ENCODE measurements around the gene DNAJC9. TPM values are rescaled to one million over a fixed set of nuclear protein-coding genes. Genes with fewer than 3 reads are reported as not detected.
"Not testable (repeated sequence)": the region's sequence is repeated elsewhere in the genome, so short reads cannot be mapped to it uniquely, and the experiment has no call there.

DNAJC9 gene
- total and polyA plus RNA-seq, 2 experiments from 2014 or later = 19.8 to 21.1 TPM

DNA sequence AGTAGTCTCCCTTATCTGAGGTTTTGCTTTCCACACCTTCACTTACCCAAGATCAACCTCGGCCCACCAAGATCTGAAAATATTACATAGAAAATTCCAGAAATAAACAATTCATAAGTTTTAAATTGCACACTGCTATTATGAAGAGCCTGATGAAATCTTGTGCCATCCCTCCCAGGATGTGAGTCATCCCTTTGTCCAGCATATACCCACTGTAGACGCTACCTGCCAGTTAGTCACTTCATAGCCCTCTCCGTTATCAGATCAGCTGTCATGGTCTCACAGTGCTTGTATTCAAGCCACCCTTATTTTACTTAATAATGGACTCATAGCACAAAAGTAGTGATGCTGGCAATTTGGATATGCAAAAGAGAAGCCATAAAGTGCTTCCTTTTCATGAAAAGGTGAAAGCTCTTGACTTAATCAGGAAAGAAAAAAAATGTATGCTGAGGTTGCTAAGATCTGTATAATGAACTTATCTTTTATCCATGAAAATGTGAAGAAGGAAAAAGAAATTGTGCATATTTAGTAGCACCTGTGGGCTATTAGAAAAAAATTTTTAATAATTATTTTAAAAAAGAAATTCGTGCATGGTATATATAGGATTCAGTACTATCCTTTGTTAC is 15.2 kb upstream of the DNAJC9 start:
- H3K27me3 ChIP-seq (replicated peaks; ENCODE audit: insufficient read depth) = no peaks in the 10 kb centered on the region
- no peaks in the 10 kb centered on the region for H3K9me2 ChIP-seq (ENCODE audit: insufficient read depth)
- H4K20me1 ChIP-seq (ENCODE audit: insufficient read depth) = no peaks in the 10 kb centered on the region
- H3K27ac ChIP-seq = peak overlapping the region; percentile 53
- H3K36me3 ChIP-seq (ENCODE audit: low read depth) = no peaks in the 10 kb centered on the region
- TF ChIP-seq EZH2phosphoT487 (IDR thresholded peaks at IDR 0.05; ENCODE audit: insufficient read depth, low read depth) (no peak), EZH2 (IDR thresholded peaks at IDR 0.05; ENCODE audit: insufficient read depth, poor library complexity, severe bottlenecking) (no peak)
- H3K9ac ChIP-seq = peak overlapping the region; percentile 35
- peak overlapping the region; percentile 72 for H3K4me2 ChIP-seq (ENCODE audit: unreplicated experiment)
- no peak overlapping the region for H3K4me3 ChIP-seq
- H3K9me3 ChIP-seq (ENCODE audit: low read depth) = no peaks in the 10 kb centered on the region
- WGBS, 2 experiments (ENCODE audit: low coverage in 1 of 2, low lambda C conversion rate in 2 of 2, missing lambda C conversion rate in 2 of 2) = 42 to 50% methylated on average over 4 of the region's 4 CpGs
- no peaks in the 10 kb centered on the region for H3K79me2 ChIP-seq (ENCODE audit: insufficient read depth)
- H3K4me1 ChIP-seq (ENCODE audit: insufficient read depth) = peaks cover 7% of the 10 kb centered on the region
- in situ Hi-C loops (cut with MboI) = no loop called here
- peak; percentile 84 for DNase-seq
- peak overlapping the region; percentile 33; the same call in 1 of the 2 replicates for H2AFZ ChIP-seq
- H3F3A ChIP-seq (ENCODE audit: insufficient read depth) = 0 out of 2 replicates have a peak, but pooled peaks cover 5% of the 10 kb centered on the region

DNA sequence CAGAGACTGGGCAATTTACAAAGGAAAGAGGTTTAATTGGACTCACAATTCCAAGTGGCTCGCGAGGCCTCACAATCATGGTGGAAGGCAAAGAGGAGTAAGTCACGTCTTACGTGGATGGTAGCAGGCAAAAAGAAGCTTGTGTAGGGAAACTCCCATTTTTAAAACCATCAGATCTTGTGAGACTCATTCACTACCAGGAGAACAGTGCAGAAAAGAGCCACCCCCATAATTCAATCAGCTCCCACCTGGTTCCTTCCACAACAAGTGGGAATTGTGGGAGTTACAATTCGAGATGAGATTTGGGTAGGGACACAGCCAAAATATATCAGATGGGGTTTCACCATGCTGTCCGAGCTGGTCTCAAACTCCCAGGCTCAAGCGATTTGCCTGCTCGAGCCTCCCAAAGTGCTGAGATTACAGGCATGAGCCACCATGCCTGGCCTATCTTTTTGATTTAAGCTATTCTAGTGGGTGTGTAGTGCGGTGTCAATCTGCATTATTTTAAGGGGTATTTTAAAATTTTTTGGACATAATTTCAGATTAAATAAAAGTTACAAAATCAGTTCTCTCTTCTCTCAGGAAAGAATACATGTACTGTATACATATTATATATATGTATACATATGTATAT is 14.4 kb upstream of the DNAJC9 start:
- Histone ChIP-seq H3K36me3 (ENCODE audit: low read depth) (no peaks in the 10 kb centered on the region), H3K4me2 (ENCODE audit: unreplicated experiment) (peak overlapping the region; percentile 72), H3K9me3 (ENCODE audit: low read depth) (no peaks in the 10 kb centered on the region), H2AFZ (no peak overlapping the region), H3K27me3 (replicated peaks; ENCODE audit: insufficient read depth) (no peaks in the 10 kb centered on the region), H4K20me1 (ENCODE audit: insufficient read depth) (no peaks in the 10 kb centered on the region), H3K27ac (peak overlapping the region; percentile 53), H3K79me2 (ENCODE audit: insufficient read depth) (no peaks in the 10 kb centered on the region), H3K4me3 (no peak overlapping the region), H3F3A (ENCODE audit: insufficient read depth) (0 out of 2 replicates have a peak, but pooled peaks cover 5% of the 10 kb centered on the region), H3K9me2 (ENCODE audit: insufficient read depth) (no peaks in the 10 kb centered on the region), H3K4me1 (ENCODE audit: insufficient read depth) (peaks cover 7% of the 10 kb centered on the region), H3K9ac (peak overlapping the region; percentile 35; the same call in 1 of the 2 replicates)
- WGBS, 2 experiments (ENCODE audit: low coverage in 1 of 2, low lambda C conversion rate in 2 of 2, missing lambda C conversion rate in 2 of 2) = 91 to 92% methylated on average over 9 of the region's 9 CpGs
- TF ChIP-seq EZH2 (IDR thresholded peaks at IDR 0.05; ENCODE audit: insufficient read depth, poor library complexity, severe bottlenecking) (no peak), EZH2phosphoT487 (IDR thresholded peaks at IDR 0.05; ENCODE audit: insufficient read depth, low read depth) (no peak)
- DNase-seq = no peak
- in situ Hi-C loops (cut with MboI) = no loop called here

DNA sequence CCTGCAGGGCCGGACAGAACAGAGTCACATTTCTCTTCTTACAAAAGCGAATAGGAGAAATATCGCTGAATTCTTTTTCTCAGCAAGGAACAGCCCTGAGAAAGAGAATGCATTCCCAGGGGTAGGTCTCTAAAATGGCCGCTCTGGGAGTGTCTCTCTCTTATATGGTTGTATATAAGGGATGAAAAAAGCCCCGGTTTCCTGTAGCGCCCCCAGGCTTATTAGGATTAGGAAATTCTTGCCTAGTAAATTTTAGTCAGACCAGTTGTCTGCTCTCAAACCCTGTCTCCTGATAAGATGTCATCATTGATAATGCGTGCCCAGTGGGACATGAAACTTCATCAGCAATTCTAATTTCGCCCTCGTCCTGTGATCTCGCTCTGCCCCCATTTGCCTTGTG is 11.6 kb upstream of the DNAJC9 start:
- 93 to 96% methylated on average over 10 of the region's 10 CpGs for WGBS, 2 experiments (ENCODE audit: low coverage in 1 of 2, low lambda C conversion rate in 2 of 2, missing lambda C conversion rate in 2 of 2)
- H3K79me2 ChIP-seq (ENCODE audit: insufficient read depth) = peaks cover 10% of the 10 kb centered on the region
- H3K9me3 ChIP-seq (ENCODE audit: low read depth); H3K4me2 ChIP-seq (ENCODE audit: unreplicated experiment); H3K9ac ChIP-seq; H3K4me3 ChIP-seq; H3K27me3 ChIP-seq (replicated peaks; ENCODE audit: insufficient read depth); H2AFZ ChIP-seq; H3K9me2 ChIP-seq (ENCODE audit: insufficient read depth); H3K27ac ChIP-seq; H3F3A ChIP-seq (ENCODE audit: insufficient read depth); H3K4me1 ChIP-seq (ENCODE audit: insufficient read depth); in situ Hi-C loops (cut with MboI); H4K20me1 ChIP-seq (ENCODE audit: insufficient read depth); DNase-seq; H3K36me3 ChIP-seq (ENCODE audit: low read depth): not testable (repeated sequence)

DNA sequence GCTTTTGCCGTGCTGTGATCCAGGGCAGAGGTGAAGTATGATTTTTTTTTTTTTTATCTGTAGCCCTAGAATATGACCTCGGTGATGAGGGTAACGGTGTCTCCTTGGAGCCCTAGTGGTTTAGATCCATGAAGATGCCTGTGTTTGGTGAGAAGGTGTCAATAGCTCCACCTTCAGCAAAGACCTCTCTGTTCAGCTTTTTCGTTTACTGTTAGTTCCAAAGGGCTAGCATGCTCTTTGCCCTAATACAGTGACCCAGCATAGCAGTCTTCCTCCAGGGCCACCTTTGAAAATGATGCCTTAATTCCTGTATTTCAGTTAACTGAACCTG is 6.1 kb upstream of the DNAJC9 start:
- in situ Hi-C loops (cut with MboI) = no loop called here
- Histone ChIP-seq H3K36me3 (ENCODE audit: low read depth) (no peaks in the 10 kb centered on the region; the same call in 1 of the 2 replicates), H3K9me3 (ENCODE audit: low read depth) (no peaks in the 10 kb centered on the region), H2AFZ (peak overlapping the region; percentile 88), H3K4me3 (peak overlapping the region; percentile 96), H3K27me3 (replicated peaks; ENCODE audit: insufficient read depth) (no peaks in the 10 kb centered on the region), H3F3A (ENCODE audit: insufficient read depth) (peaks cover 4% of the 10 kb centered on the region; the same call in 1 of the 2 replicates), H3K9me2 (ENCODE audit: insufficient read depth) (no peaks in the 10 kb centered on the region), H3K79me2 (ENCODE audit: insufficient read depth) (peaks cover 60% of the 10 kb centered on the region), H3K4me1 (ENCODE audit: insufficient read depth) (peaks cover 13% of the 10 kb centered on the region; the same call in 1 of the 2 replicates), H3K27ac (peak overlapping the region; percentile 89), H3K9ac (peak overlapping the region; percentile 98), H4K20me1 (ENCODE audit: insufficient read depth) (no peaks in the 10 kb centered on the region), H3K4me2 (ENCODE audit: unreplicated experiment) (peak overlapping the region; percentile 92)
- 0 to 5% methylated on average over 4 of the region's 4 CpGs for WGBS, 2 experiments (ENCODE audit: low coverage in 1 of 2, low lambda C conversion rate in 2 of 2, missing lambda C conversion rate in 2 of 2)
- DNase-seq = peak; percentile 38
- TF ChIP-seq EZH2phosphoT487 (IDR thresholded peaks at IDR 0.05; ENCODE audit: insufficient read depth, low read depth) (no peak), EZH2 (IDR thresholded peaks at IDR 0.05; ENCODE audit: insufficient read depth, poor library complexity, severe bottlenecking) (no peak)

Data from GM23248 (cell line).